K562 (cell line): ENCODE data around the gene CAMK2G. TPM values are rescaled to one million over a fixed set of nuclear protein-coding genes. Genes with fewer than 3 reads are reported as not detected.

Experiments used
- ARID3A ChIP-seq: IDR thresholded peaks from 2 replicates; pipeline ENCODE4 v1.6.1; 2012; ENCODE audit warnings: low read depth, low read length, improper control_type of control experiment, borderline replicate concordance
- BRCA1 ChIP-seq, 2 experiments: fragments of 450-650 bp in 1 of 2; sonication (generic) in 1 of 2; formaldehyde crosslinking in 1 of 2; IDR thresholded peaks; 2 replicates each; pipeline versions ENCODE4 v1.5.0 to v1.6.1; 2017 to 2020; ENCODE audit warnings: mild to moderate bottlenecking in 1 of 2, missing genetic modification reagents in 1 of 2
- CC2D1A ChIP-seq: fragments of 450-650 bp; IDR thresholded peaks from 2 replicates; pipeline ENCODE4 v1.6.1; 2017; ENCODE audit warnings: mild to moderate bottlenecking
- E2F6 ChIP-seq, 2 experiments: IDR thresholded peaks; 2 replicates each; pipeline ENCODE4 v1.6.1; 2011; ENCODE audit warnings: borderline replicate concordance in 1 of 2, control low read depth in 1 of 2, low read depth in 1 of 2, low read length in 1 of 2, mild to moderate bottlenecking in 1 of 2, mixed read lengths in 1 of 2, moderate library complexity in 1 of 2; ENCODE audit not compliant: insufficient read depth in 1 of 2, insufficient read length in 1 of 2, poor library complexity in 1 of 2, severe bottlenecking in 1 of 2; ENCODE audit errors: extremely low read depth in 1 of 2
- FOXK2 ChIP-seq, 2 experiments: fragments of 450-650 bp; IDR thresholded peaks in 1 of 2; conservative IDR thresholded peaks in 1 of 2; 2 replicates each; pipeline ENCODE4 v1.6.1; 2016; ENCODE audit warnings: low read depth in 2 of 2, mild to moderate bottlenecking in 1 of 2
- IRF1 ChIP-seq: sonication (generic); formaldehyde crosslinking; IDR thresholded peaks from 2 replicates; pipeline ENCODE4 v1.8.0; 2022; ENCODE audit warnings: missing genetic modification reagents, mild to moderate bottlenecking, borderline replicate concordance
- MXD1 ChIP-seq: fragments of 250-450 bp; sonication (Bioruptor Pico); IDR thresholded peaks from 2 replicates; pipeline ENCODE4 v1.8.0; 2021; ENCODE audit warnings: borderline replicate concordance, mild to moderate bottlenecking, moderate library complexity; ENCODE audit not compliant: poor library complexity, severe bottlenecking
- MYNN ChIP-seq, 2 experiments: sonication (generic); formaldehyde crosslinking in 1 of 2; IDR thresholded peaks; 2 replicates each; pipeline versions ENCODE4 v1.5.0 to v1.6.1; 2016 to 2020; ENCODE audit warnings: antibody characterized with exemption in 1 of 2, missing genetic modification reagents in 1 of 2
- NCOA2 ChIP-seq, 2 experiments: fragments of 450-650 bp; IDR thresholded peaks; 2 replicates each; pipeline ENCODE4 v1.6.1; 2018; ENCODE audit warnings: mild to moderate bottlenecking in 2 of 2, moderate library complexity in 1 of 2; ENCODE audit not compliant: partially characterized antibody in 2 of 2
- PURB ChIP-seq: sonication (generic); formaldehyde crosslinking; IDR thresholded peaks from 2 replicates; pipeline ENCODE4 v1.9.0; 2021; ENCODE audit warnings: low read depth, mild to moderate bottlenecking, missing genetic modification reagents
- RBM34 ChIP-seq: fragments of 200-400 bp; formaldehyde crosslinking; IDR thresholded peaks from 2 replicates; pipeline ENCODE4 v1.6.1; 2018; ENCODE audit warnings: low read length, borderline replicate concordance; ENCODE audit not compliant: insufficient read depth
- SMAD1 ChIP-seq: fragments of 150-350 bp; IDR thresholded peaks from 2 replicates; pipeline ENCODE4 v1.6.1; 2014; ENCODE audit warnings: low read length, low read depth; ENCODE audit not compliant: partially characterized antibody
- SMARCA4 ChIP-seq: fragments of 450-650 bp; IDR thresholded peaks from 2 replicates; pipeline ENCODE4 v1.6.1; 2016
- SMARCC2 ChIP-seq: fragments of 450-650 bp; IDR thresholded peaks from 2 replicates; pipeline ENCODE4 v1.6.1; 2017; ENCODE audit warnings: antibody characterized with exemption, moderate library complexity, mild to moderate bottlenecking, low read depth
- SMARCE1 ChIP-seq: fragments of 450-650 bp; IDR thresholded peaks from 2 replicates; pipeline ENCODE4 v1.7.1; 2016; ENCODE audit warnings: mild to moderate bottlenecking
- ZBTB43 ChIP-seq: sonication (generic); formaldehyde crosslinking; IDR thresholded peaks from 2 replicates; pipeline ENCODE4 v1.8.0; 2023; ENCODE audit warnings: mild to moderate bottlenecking, missing genetic modification reagents
- ZFPM2 ChIP-seq: fragments of 250-450 bp; sonication (Bioruptor Pico); IDR thresholded peaks from 2 replicates; pipeline ENCODE4 v1.5.1; 2022; ENCODE audit warnings: mild to moderate bottlenecking
- ZNF41 ChIP-seq: fragments of 250-450 bp; sonication (Bioruptor Pico); conservative IDR thresholded peaks from 2 replicates; pipeline ENCODE4 v1.4.0; 2020; ENCODE audit warnings: mild to moderate bottlenecking
- ZNF699 ChIP-seq: fragments of 250-450 bp; sonication (Bioruptor Pico); IDR thresholded peaks from 2 replicates; pipeline ENCODE4 v1.8.0; 2021; ENCODE audit warnings: mild to moderate bottlenecking, moderate library complexity; ENCODE audit not compliant: insufficient replicate concordance
- ZNF75A ChIP-seq: fragments of 450-650 bp; formaldehyde crosslinking; IDR thresholded peaks from 2 replicates; pipeline ENCODE4 v1.4.0; 2020; ENCODE audit warnings: mild to moderate bottlenecking
- ZSCAN29 ChIP-seq: fragments of 450-650 bp; IDR thresholded peaks from 2 replicates; pipeline ENCODE4 v1.6.1; 2017
- polyA plus RNA-seq, 8 experiments: library from polyadenylated mRNA; depleted of rRNA in 4 of 8; stranded (reverse) in 5 of 8; unstranded in 3 of 8; fragments of >200 nt; fragmentation: Nextera tagmentation in 2 of 8; fragmentation: Illumina TruSeq in 1 of 8; extraction: Ambion mirVana in 2 of 8; extraction: Trizol in 1 of 8; gene quantifications; 2 replicates each; pipeline versions ENCODE4 v1.2.1 to v1.2.3, GENCODE V29; 2011 to 2014; ENCODE audit warnings: inconsistent platforms in 1 of 8, missing spikeins in 1 of 8
- total RNA-seq, 7 experiments: library from RNA; depleted of rRNA in 6 of 7; stranded (reverse); fragments of >200 nt in 6 of 7; fragmentation: Illumina TruSeq in 2 of 7; extraction: Trizol in 2 of 7; gene quantifications; 2 replicates each; pipeline versions ENCODE4 v1.2.1 to v1.2.3, GENCODE V29; 2011 to 2021; ENCODE audit warnings: low replicate concordance in 1 of 7

Gene CAMK2G
- total and polyA plus RNA-seq, 9 of the 15 experiments (the other 6 are each of a cell fraction or from before 2014, with no cell fraction given): 9.0 to 37.9 (median 32.6) TPM

- no peak for TF ChIP-seq IRF1 (CRISPR knock-in tag)
- TF ChIP-seq FOXK2 (conservative IDR thresholded peaks at IDR 0.05 in 1 of 2, IDR thresholded peaks at IDR 0.05 in 1 of 2; ENCODE audit: low read depth in 2 of 2): peak in 1 of 2 experiments; percentile 42; a peak in 1 of 4 replicates
- no peak for TF ChIP-seq CC2D1A
- TF ChIP-seq NCOA2 (IDR thresholded peaks at IDR 0.05; ENCODE audit: partially characterized antibody in 2 of 2): no peak
- no peak for TF ChIP-seq ZNF75A (CRISPR knock-in tag)
- peak; percentile 70 for TF ChIP-seq SMAD1
- 0 out of 2 replicates have a peak, but pooled peaks have one; percentile 18 for TF ChIP-seq ARID3A
- no peak for TF ChIP-seq PURB (CRISPR knock-in tag)
- no peak for TF ChIP-seq MXD1
- TF ChIP-seq SMARCC2: no peak
- TF ChIP-seq ZNF41 (CRISPR knock-in tag): no peak
- TF ChIP-seq RBM34: no peak
- TF ChIP-seq E2F6 (IDR thresholded peaks at IDR 0.05; ENCODE audit: borderline replicate concordance in 1 of 2, extremely low read depth in 1 of 2, insufficient read depth in 1 of 2, insufficient read length in 1 of 2, low read depth in 1 of 2, low read length in 1 of 2, poor library complexity in 1 of 2, severe bottlenecking in 1 of 2): peak; percentile 35 to 36
- TF ChIP-seq ZBTB43 (CRISPR knock-in tag): peak; percentile 76; the same call in 1 of the 2 replicates
- no peak for TF ChIP-seq ZFPM2 (CRISPR knock-in tag)
- no peak; the same call in 1 of the 2 replicates for TF ChIP-seq MYNN (IDR thresholded peaks at IDR 0.05)
- TF ChIP-seq MYNN (CRISPR knock-in tag; IDR thresholded peaks at IDR 0.05): no peak
- 0 out of 2 replicates have a peak, but pooled peaks have one; percentile 13 for TF ChIP-seq SMARCA4
- TF ChIP-seq SMARCE1: peak; percentile 54; the same call in 1 of the 2 replicates
- no peak for TF ChIP-seq ZSCAN29
- no peak for TF ChIP-seq BRCA1 (IDR thresholded peaks at IDR 0.05)
- TF ChIP-seq BRCA1 (CRISPR knock-in tag; IDR thresholded peaks at IDR 0.05): no peak
- no peak for TF ChIP-seq ZNF699 (CRISPR knock-in tag)
Observed at GRCh38 chr10:73781879-73782748, 92.2 kb downstream of the CAMK2G start, which contains the start of gene CHCHD1 (continued).
